ENCODE measurements around the gene CP. TPM values are rescaled to one million over a fixed set of nuclear protein-coding genes. Genes with fewer than 3 reads are reported as not detected.

The CP gene
- polyA plus RNA-seq, 4 donors: 0.64 to 1.3 (median 0.97) TPM

DNA sequence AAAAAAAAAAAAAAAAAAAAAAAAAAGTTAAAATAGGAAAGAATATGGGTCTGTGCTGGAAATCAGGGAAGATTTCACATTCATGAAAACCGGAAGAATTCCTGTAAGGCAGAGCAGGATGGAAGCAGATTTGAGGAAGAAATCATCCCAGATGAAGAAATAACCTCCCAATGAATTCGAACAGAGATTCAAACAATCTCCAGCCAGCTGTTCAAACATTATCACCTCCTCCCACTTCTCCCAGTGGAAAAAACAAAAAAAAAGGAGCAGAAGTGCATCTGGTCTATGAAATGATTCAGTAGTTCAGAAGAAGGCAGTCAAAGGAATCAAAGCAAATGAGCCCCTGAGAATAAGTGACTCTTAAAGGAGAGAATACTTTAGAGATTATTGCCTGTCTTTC is 33.1 kb downstream of the CP start:
- DNase-seq (ENCODE audit: low read depth in 4 of 4, low spot score in 3 of 4): no peak

- no peak for DNase-seq (ENCODE audit: low read depth in 4 of 4, low spot score in 3 of 4)
These were observed 34.9 kb downstream of the CP start for GRCh38 chr3:149186721-149187120.

DNA sequence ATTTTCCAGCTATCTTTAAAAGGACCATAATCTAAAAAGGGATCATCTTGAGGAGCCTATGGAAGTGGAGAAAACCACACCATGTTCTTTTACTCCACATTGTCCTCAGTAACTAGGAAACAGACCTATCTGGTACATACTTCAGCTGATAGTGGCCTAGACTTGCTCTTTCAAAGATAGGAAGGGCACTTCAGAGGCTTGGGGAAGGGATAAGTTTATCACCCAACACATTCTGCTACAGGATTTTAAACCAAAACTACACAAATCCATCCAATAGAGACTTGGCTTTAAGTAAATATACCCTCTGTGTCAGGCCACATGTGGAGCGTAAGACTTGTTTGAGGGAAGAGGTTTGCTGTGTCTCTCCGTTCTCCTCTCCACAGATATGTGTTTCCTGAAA is 35.4 kb downstream of the CP start:
- DNase-seq (ENCODE audit: low read depth in 4 of 4, low spot score in 3 of 4): no peak

DNA sequence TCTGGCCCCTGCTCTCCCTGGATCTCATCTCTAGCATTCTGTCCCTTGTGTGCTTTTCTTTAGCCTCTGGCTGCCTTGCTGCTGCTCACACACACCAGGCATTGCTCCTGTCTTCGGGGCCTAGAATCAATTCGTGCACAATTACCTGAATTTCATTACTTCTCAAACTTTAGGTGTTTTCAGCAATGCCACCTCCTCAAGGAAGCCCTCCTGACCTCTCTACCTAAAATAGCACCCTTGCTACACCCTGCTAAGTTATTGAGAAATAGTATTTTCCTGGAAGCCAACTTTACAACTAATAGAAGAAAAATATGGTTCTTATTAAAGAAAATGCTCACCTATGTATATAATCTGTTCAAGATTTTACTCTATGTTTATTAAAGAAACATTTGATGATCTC is 40.4 kb downstream of the CP start:
- no peak for DNase-seq (ENCODE audit: low read depth in 4 of 4, low spot score in 3 of 4)

DNA sequence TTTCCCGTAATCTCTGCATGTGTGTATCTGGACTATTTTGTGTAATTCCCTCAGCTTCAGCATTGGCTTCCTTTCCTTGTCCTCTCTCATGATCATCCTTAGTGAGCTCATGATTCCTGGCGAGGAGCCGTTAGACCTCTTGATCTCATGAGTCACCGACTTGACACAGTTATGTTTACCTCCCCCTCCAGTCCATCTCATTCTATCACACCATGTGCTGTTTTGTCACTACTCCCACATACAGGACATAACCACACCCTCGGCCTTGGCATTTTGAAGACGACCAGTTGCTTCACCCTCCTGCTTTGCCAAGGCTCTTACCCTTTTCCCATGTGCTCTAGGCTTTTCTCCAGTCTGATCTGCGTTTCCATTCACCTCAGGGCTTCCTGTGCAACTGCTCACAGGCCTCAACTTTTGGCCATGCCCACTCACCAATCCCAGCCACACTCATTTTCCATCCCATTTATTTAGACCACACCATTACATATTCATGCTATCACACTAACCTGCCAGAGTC is 41.5 kb downstream of the CP start:
- no peak for DNase-seq (ENCODE audit: low read depth in 4 of 4, low spot score in 3 of 4)

- DNase-seq (ENCODE audit: low read depth in 4 of 4, low spot score in 3 of 4): no peak
These were observed 42.4 kb downstream of the CP start for GRCh38 chr3:149179220-149179619.

DNA sequence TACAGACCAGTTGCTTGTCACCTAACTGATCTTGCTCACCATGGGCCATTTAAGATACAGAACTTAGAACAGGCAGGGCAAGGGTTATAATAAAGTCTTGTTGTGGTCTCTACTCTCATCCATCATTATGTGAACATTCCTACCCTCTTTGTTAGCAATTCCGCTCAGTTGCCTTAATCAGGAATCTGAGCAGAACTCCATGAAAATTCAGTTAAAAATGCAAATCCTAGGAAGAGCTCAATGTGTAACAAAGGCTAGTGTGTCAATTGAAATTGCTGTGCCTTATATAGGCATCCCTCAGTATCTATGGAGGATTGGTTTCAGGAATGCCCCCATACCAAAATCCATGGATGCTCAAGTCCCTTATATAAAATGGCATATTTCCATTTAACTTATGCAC is 44.5 kb downstream of the CP start:
- DNase-seq (ENCODE audit: low read depth in 4 of 4, low spot score in 3 of 4): no peak

- peak in 2 of 4 donors; percentile 33 to 51 for DNase-seq (ENCODE audit: low read depth in 4 of 4, low spot score in 3 of 4)
These were observed 46.7 kb downstream of the CP start for GRCh38 chr3:149174901-149175300.

- DNase-seq (ENCODE audit: low read depth in 4 of 4, low spot score in 3 of 4): no peak
These were observed 51.0 kb downstream of the CP start for GRCh38 chr3:149170672-149171071.

DNA sequence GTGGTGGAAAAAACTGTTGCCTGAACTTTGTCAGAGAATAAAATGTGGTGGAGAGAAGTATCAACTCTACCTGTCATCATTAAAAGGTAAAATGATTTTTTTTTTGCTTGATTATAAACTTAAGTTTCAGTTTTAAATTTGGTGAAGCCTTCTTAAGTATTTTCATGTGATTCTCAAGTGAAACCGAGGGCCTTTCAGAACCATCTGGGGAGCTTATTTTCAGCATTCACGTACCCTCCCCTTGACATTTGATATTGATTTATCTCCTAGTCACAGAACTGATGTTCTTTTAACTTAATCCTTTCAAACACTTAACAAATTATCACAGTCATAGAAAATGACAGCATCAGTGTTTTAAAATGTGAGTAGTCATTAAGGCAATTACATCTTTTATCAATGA is 53.7 kb downstream of the CP start:
- DNase-seq (ENCODE audit: low read depth in 4 of 4, low spot score in 3 of 4): no peak

- DNase-seq (ENCODE audit: low read depth in 4 of 4, low spot score in 3 of 4): no peak
These were observed 58.6 kb downstream of the CP start for GRCh38 chr3:149163066-149163465.

DNA sequence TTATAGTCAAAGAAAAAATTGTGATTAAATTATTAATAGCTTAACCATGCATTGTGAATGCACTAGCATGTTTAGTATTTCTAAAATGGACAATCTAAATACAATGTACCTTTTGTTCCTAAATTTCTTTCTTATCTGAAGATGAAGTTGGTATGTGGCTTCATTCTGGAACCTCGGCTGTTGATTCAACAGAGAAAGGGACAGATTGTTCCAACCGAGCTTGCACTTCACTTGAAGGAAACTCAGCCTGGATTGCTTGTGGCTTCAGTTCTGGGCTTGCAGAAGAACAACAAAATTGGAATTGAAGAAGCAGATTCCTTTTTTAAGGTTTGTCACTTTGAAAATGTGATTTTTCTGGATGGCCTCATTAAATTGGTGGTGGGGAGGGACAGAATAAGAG is 59.6 kb downstream of the CP start:
- DNase-seq (ENCODE audit: low read depth in 4 of 4, low spot score in 3 of 4): no peak

DNA sequence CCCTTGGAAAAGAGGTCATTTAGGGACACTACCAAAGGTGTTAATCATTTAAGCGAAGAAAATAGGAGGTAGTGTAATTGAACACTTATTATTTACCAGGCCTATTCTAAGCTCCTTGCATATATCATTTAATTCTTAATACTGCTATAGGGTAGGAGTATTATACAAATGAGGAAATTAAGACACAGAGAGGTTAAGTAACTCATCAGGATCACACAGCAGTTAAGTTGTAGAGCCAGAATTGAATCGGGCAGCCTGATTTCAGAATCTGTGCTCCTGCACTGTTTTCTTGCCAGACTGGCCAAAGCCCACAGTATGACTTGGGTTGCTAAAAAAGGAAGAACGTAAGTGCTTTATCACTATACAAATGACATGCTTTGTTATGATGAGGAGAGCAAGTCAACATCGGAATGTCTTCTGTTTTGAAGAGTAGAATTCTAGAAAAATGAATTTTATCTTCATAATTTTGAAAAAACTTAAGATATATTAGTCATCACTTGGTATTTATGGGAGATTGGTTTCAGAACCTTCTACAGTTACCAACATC is 60.8 kb downstream of the CP start:
- DNase-seq (ENCODE audit: low read depth in 4 of 4, low spot score in 3 of 4): no peak

- no peak for DNase-seq (ENCODE audit: low read depth in 4 of 4, low spot score in 3 of 4)
These were observed 68.2 kb downstream of the CP start for GRCh38 chr3:149153402-149153801.

GRCh38 chr3:149152420-149152819 is 69.2 kb downstream of the CP start:
- no peak for DNase-seq (ENCODE audit: low read depth in 4 of 4, low spot score in 3 of 4)

DNA sequence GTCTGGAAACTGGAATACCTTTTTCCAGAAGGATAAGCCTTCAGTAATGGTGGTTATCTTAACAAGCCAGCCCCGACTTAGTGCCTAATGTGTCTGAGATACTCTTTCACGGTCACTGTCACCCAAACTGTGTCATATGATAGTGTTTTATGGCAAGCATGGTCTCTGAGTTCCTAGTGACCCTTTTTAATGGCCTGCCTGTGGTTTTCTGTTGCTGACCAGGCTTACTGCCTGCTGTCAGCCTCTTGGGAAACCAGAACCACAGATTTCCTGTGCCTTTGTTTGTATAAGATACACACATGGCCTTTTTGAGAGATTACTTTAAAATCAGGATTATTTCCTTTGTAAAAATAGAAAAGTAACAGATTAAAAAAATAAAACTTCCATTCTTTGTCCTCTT is 69.8 kb downstream of the CP start:
- DNase-seq (ENCODE audit: low read depth in 4 of 4, low spot score in 3 of 4): peak in 1 of 4 donors; percentile 28

- no peak for DNase-seq (ENCODE audit: low read depth in 4 of 4, low spot score in 3 of 4)
These were observed 71.2 kb downstream of the CP start for GRCh38 chr3:149150436-149150835.

DNA sequence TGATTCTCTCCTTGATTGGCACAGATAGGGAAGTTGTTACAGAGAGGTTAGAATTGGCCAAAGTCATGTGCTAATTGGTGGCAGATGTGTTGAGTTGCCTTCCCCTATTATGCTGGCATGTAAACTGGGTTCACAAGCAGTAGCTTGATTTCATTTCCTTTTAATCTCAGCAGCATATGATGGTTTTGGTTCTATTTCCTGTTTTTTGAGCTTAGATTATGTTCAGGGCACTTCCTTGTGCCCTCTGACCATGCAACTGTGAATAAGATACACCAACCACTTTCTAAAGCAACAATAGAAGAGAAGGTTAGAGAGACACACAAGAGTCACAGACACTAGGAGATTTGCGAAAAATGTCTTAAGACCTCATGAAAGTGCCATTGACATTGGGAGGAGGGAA is 75.7 kb downstream of the CP start:
- no peak for DNase-seq (ENCODE audit: low read depth in 4 of 4, low spot score in 3 of 4)

DNA sequence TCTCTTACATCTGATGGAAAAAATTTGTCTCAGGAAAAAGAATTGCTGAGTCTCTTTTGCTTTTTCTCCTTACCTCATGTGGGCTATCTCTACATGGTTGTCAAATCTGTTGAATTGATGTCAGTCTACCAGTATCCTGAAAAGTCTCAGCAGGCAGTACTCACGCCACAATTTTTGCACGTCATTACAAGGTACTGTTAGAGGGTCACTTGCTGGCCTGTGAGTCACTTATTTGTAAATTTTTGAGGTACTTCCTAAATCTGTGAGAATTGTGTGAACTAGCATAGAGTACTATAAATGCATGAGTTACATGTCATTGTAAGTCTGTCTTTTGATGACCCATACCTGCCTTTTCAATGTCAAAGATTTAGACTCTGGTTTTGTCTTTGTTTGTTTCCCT is 76.3 kb downstream of the CP start:
- DNase-seq (ENCODE audit: low read depth in 4 of 4, low spot score in 3 of 4): no peak

DNA sequence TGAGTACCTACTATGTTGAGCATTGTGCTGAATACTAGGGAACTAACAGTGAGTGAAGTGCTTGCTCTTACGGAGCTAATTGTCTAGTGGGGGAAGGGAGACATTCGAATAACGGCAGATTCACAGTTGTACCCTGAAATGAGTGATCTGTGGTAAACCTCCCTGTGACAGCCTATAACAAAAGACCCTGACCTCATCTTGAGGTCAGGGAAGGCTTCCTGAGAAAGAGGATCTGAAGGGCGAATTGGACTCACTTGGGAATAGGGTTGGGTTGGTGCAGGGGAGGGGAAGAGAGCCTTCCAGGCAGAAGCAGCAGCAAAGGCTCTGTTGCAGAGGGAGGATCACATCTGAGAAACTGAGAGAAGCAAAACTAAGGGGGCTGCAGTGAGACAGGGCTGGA is 78.9 kb downstream of the CP start:
- no peak for DNase-seq (ENCODE audit: low read depth in 4 of 4, low spot score in 3 of 4)

GRCh38 chr3:149134575-149134974 is 87.1 kb downstream of the CP start:
- DNase-seq (ENCODE audit: low read depth in 4 of 4, low spot score in 3 of 4): peak in 1 of 4 donors; percentile 30

DNA sequence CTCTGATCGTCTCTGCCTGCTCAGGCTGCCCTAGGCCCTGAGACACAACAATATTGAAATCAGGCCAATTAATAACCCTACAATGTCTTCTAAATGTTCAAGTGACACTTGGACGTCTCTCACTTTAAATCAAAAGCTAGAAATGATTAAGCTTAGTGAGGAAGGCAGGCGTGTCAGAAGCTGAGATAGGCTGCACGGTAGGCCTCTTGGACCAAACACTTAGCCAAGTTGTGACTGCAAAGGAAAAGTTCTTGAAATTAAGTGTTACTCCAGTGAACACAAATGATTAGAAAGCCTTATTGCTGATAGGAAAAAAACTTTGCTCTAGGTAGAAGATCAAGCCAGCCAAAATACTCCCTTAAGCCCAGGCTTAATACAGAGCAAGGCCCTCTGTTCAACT is 90.0 kb downstream of the CP start:
- DNase-seq (ENCODE audit: low read depth in 4 of 4, low spot score in 3 of 4): no peak

Data from right renal pelvis (tissue), 4 donors.